Trophoblast cell (in vitro differentiated cells and primary cell): ENCODE measurements around the gene CAV1. TPM values are rescaled to one million over a fixed set of nuclear protein-coding genes. Genes with fewer than 3 reads are reported as not detected.

Experiments used
- DNase-seq, 2 donors: peaks; one replicate each; pipeline ENCODE4 v3.0.0-alpha.2; 2016
- H2AFZ ChIP-seq: 2 replicates; pipeline ENCODE4 v1.6.1; 2013; ENCODE audit warnings: low read length, moderate library complexity, mild to moderate bottlenecking; ENCODE audit not compliant: insufficient read depth, poor library complexity
- H2AK5ac ChIP-seq: 2 replicates; pipeline ENCODE4 v1.6.1; 2013; ENCODE audit warnings: mild to moderate bottlenecking, low read length
- H2BK120ac ChIP-seq: 2 replicates; pipeline ENCODE4 v1.6.1; 2013; ENCODE audit warnings: low read length, mild to moderate bottlenecking, moderate library complexity; ENCODE audit not compliant: insufficient read depth, poor library complexity
- H2BK12ac ChIP-seq: 2 replicates; pipeline ENCODE4 v1.6.1; 2013; ENCODE audit warnings: mild to moderate bottlenecking, low read length, moderate library complexity
- H2BK5ac ChIP-seq: 2 replicates; pipeline ENCODE4 v1.6.1; 2013; ENCODE audit warnings: low read length, low read depth, moderate library complexity, mild to moderate bottlenecking; ENCODE audit not compliant: poor library complexity
- H3K14ac ChIP-seq: 2 replicates; pipeline ENCODE4 v1.6.1; 2013; ENCODE audit warnings: mild to moderate bottlenecking, low read length
- H3K18ac ChIP-seq: 2 replicates; pipeline ENCODE4 v1.6.1; 2013; ENCODE audit warnings: mild to moderate bottlenecking, low read length
- H3K23ac ChIP-seq: 2 replicates; pipeline ENCODE4 v1.6.1; 2013; ENCODE audit warnings: low read length
- H3K27ac ChIP-seq: 2 replicates; pipeline ENCODE4 v1.5.1; 2013; ENCODE audit warnings: low read depth, mild to moderate bottlenecking, inconsistent platforms, low read length, moderate library complexity
- H3K27me3 ChIP-seq: 2 replicates; pipeline ENCODE4 v1.6.1; 2013; ENCODE audit warnings: inconsistent platforms, mild to moderate bottlenecking, low read length, moderate library complexity; ENCODE audit not compliant: insufficient read depth
- H3K36me3 ChIP-seq, 2 experiments: 1 replicate in 1 of 2; 2 replicates in 1 of 2; pipeline ENCODE4 v1.6.1; 2013; ENCODE audit warnings: low read length in 2 of 2, mild to moderate bottlenecking in 2 of 2, moderate library complexity in 1 of 2; ENCODE audit not compliant: insufficient read depth in 2 of 2, control insufficient read depth in 1 of 2
- H3K4ac ChIP-seq: 2 replicates; pipeline ENCODE4 v1.6.1; 2013; ENCODE audit warnings: low read depth, mild to moderate bottlenecking, low read length, moderate library complexity
- H3K4me1 ChIP-seq, 2 experiments: 1 replicate in 1 of 2; 2 replicates in 1 of 2; pipeline ENCODE4 v1.6.1; 2013; ENCODE audit warnings: low read length in 2 of 2, mild to moderate bottlenecking in 2 of 2, moderate library complexity in 1 of 2; ENCODE audit not compliant: insufficient read depth in 2 of 2, control insufficient read depth in 1 of 2
- H3K4me2 ChIP-seq: 2 replicates; pipeline ENCODE4 v1.6.1; 2013; ENCODE audit warnings: inconsistent platforms, mild to moderate bottlenecking, low read length, moderate library complexity
- H3K4me3 ChIP-seq: 2 replicates; pipeline ENCODE4 v1.5.1; 2013; ENCODE audit warnings: mild to moderate bottlenecking, low read depth, low read length, inconsistent platforms
- H3K79me1 ChIP-seq: one replicate; pipeline ENCODE4 v1.6.1; 2013; ENCODE audit warnings: low read length
- H3K79me2 ChIP-seq: 2 replicates; pipeline ENCODE4 v1.6.1; 2013; ENCODE audit warnings: low read length, mild to moderate bottlenecking; ENCODE audit not compliant: control insufficient read depth, insufficient read depth, poor library complexity
- H3K9ac ChIP-seq: 2 replicates; pipeline ENCODE4 v1.6.1; 2013; ENCODE audit warnings: mild to moderate bottlenecking, low read length
- H3K9me3 ChIP-seq: 2 replicates; pipeline ENCODE4 v1.6.1; 2013; ENCODE audit warnings: low read depth, mild to moderate bottlenecking, control low read depth, inconsistent platforms, low read length; ENCODE audit not compliant: insufficient read depth
- H4K12ac ChIP-seq: 2 replicates; pipeline ENCODE4 v1.6.1; 2013; ENCODE audit warnings: low read depth, mild to moderate bottlenecking, low read length, moderate library complexity
- H4K8ac ChIP-seq: 2 replicates; pipeline ENCODE4 v1.6.1; 2013; ENCODE audit warnings: low read depth, mild to moderate bottlenecking, low read length, moderate library complexity
- H4K91ac ChIP-seq: one replicate; pipeline ENCODE4 v1.6.1; 2013; ENCODE audit warnings: low read depth, mild to moderate bottlenecking, low read length, moderate library complexity
- WGBS: extraction: QIAGEN DNeasy Blood & Tissue Kit; methylation state at CpG from one replicate; pipeline ENCODE4 v1.1.7; 2013; ENCODE audit warnings: missing lambda C conversion rate; ENCODE audit not compliant: insufficient read length, insufficient coverage; ENCODE audit errors: extremely low coverage; 5-methylcytosine and 5-hydroxymethylcytosine counted together
- polyA plus RNA-seq: library from polyadenylated mRNA; stranded (reverse); fragments of 200-250 nt; gene quantifications from 2 replicates; pipeline ENCODE4 v1.2.3, GENCODE V29; 2013

The CAV1 gene
- polyA plus RNA-seq: 24.4 and 26.2 TPM in 2 replicates

DNA sequence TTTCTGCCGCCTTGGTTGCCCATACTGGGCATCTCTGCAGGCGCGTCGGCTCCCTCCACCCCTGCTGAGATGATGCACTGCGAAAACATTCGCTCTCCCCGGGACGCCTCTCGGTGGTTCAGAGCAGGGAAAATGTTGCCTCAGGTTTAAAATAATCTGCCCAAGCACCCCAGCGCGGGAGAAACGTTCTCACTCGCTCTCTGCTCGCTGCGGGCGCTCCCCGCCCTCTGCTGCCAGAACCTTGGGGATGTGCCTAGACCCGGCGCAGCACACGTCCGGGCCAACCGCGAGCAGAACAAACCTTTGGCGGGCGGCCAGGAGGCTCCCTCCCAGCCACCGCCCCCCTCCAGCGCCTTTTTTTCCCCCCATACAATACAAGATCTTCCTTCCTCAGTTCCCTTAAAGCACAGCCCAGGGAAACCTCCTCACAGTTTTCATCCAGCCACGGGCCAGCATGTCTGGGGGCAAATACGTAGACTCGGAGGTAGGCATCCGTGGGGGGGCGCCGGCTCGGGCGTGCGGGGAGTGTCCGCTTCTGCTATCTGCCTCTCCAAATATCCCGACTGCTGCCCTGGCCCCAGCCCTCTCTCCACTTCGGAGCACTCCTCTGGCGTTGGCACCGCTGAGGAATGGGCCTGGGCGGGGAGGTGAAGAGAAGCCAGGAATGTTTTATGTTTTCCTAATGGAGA is at the start of gene CAV1:
Gene CAV1, plus strand, starts transcription at position 428 of the 689 bp plus-strand sequence. Its CDS starts 27 bp downstream, at position 455.
- Histone ChIP-seq H3K14ac (peak within 1 kb of the TSS; percentile 18), H3K9me3 (no peaks in the 10 kb centered on the region), H3K4me1 (peaks cover 12 to 19% of the 10 kb centered on the region in 2 experiments), H2AK5ac (no peak within 1 kb of the TSS), H2BK12ac (peak within 1 kb of the TSS; percentile 7), H2AFZ (peak within 1 kb of the TSS; percentile 52), H4K8ac (peak within 1 kb of the TSS; percentile 26), H3K18ac (peak within 1 kb of the TSS; percentile 47), H3K79me1 (peaks cover 6% of the 10 kb centered on the region), H3K9ac (peak within 1 kb of the TSS; percentile 8), H3K4ac (no peak within 1 kb of the TSS), H3K4me2 (peak within 1 kb of the TSS; percentile 83), H3K79me2 (no peaks in the 10 kb centered on the region), H3K27ac (peak within 1 kb of the TSS; percentile 6), H3K4me3 (peak within 1 kb of the TSS; percentile 56), H4K12ac (no peak within 1 kb of the TSS), H2BK120ac (peak within 1 kb of the TSS; percentile 14), H3K27me3 (peaks cover 6% of the 10 kb centered on the region), H2BK5ac (no peak within 1 kb of the TSS), H3K23ac (no peak within 1 kb of the TSS), H4K91ac (peak within 1 kb of the TSS; percentile 4), H3K36me3 (no peaks in the 10 kb centered on the region)
- peak; percentile 91 to 92 for DNase-seq
- WGBS: no CpG with 5 or more reads among the region's 42 CpGs

DNA sequence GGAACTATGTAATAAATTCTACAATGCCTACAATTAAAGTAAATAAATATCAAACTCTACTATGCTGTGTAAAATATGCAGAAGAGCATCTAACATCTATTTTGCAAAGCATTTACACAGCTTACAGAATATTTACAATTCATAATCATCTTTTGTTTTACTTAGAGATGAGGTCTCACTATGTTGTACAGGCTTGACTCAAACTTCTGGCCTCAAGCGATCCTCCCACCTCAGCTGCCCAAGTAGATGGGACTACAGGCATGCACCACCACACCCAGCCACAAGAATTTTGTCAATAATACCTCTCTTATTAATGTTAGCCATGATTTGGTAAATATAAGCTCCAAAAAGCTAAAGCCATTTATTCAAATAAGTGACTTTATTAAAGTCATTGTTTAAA is 47.2 kb upstream of the CAV1 start:
- Histone ChIP-seq H3K9ac (no peak overlapping the region), H2AK5ac (no peak overlapping the region), H3K4ac (no peak overlapping the region), H3K79me2 (no peaks in the 10 kb centered on the region), H2BK120ac (no peak overlapping the region), H3K9me3 (no peaks in the 10 kb centered on the region), H3K27ac (no peak overlapping the region), H3K18ac (no peak overlapping the region), H3K4me3 (no peak overlapping the region), H2BK5ac (no peak overlapping the region), H3K27me3 (no peaks in the 10 kb centered on the region), H3K4me1 (peaks cover 0 to 4% of the 10 kb centered on the region in 2 experiments), H3K79me1 (no peaks in the 10 kb centered on the region), H3K23ac (no peak overlapping the region), H4K8ac (no peak overlapping the region), H3K36me3 (no peaks in the 10 kb centered on the region), H3K4me2 (no peak overlapping the region), H2BK12ac (no peak overlapping the region), H4K91ac (no peak overlapping the region), H2AFZ (no peak overlapping the region), H4K12ac (no peak overlapping the region), H3K14ac (no peak overlapping the region)
- DNase-seq: no peak
- no CpG with 5 or more reads among the region's 1 CpG for WGBS

DNA sequence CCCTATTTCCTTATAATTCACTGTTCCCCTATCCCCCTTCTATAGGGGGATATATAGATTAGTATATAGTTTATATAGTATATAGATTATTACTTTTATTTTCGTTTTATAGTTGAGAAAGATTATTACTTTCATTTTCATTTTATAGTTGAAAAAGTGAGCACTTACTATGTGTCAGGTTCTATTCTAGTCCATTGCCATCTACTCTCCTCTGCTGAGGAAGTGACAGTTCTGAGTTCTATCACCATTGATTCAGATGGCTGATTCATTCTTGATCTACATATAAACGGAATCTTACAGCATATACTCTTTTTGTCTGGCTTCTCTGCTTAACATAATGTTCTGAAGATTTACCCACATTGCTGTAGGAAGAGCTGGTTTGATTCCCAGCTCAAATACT is 46.0 kb upstream of the CAV1 start:
- no peak overlapping the region for H3K23ac ChIP-seq
- no peaks in the 10 kb centered on the region for H3K79me1 ChIP-seq
- no peaks in the 10 kb centered on the region for H3K9me3 ChIP-seq
- H3K4me2 ChIP-seq: no peak overlapping the region
- H2BK5ac ChIP-seq: no peak overlapping the region
- no peak overlapping the region for H3K27ac ChIP-seq
- H3K27me3 ChIP-seq: no peaks in the 10 kb centered on the region
- H3K79me2 ChIP-seq: no peaks in the 10 kb centered on the region
- H2BK120ac ChIP-seq: no peak overlapping the region
- H2AK5ac ChIP-seq: no peak overlapping the region
- no peak overlapping the region for H4K91ac ChIP-seq
- H3K14ac ChIP-seq: no peak overlapping the region
- no peak overlapping the region for H3K18ac ChIP-seq
- no peak overlapping the region for H3K4me3 ChIP-seq
- no peak overlapping the region for H3K4ac ChIP-seq
- WGBS: no CpG with 5 or more reads among the region's 2 CpGs
- no peak overlapping the region for H2BK12ac ChIP-seq
- H3K9ac ChIP-seq: no peak overlapping the region
- no peak overlapping the region for H4K8ac ChIP-seq
- no peak overlapping the region for H2AFZ ChIP-seq
- peaks cover 0 to 4% of the 10 kb centered on the region in 2 experiments for H3K4me1 ChIP-seq
- H3K36me3 ChIP-seq: no peaks in the 10 kb centered on the region
- no peak overlapping the region for H4K12ac ChIP-seq
- DNase-seq: no peak

DNA sequence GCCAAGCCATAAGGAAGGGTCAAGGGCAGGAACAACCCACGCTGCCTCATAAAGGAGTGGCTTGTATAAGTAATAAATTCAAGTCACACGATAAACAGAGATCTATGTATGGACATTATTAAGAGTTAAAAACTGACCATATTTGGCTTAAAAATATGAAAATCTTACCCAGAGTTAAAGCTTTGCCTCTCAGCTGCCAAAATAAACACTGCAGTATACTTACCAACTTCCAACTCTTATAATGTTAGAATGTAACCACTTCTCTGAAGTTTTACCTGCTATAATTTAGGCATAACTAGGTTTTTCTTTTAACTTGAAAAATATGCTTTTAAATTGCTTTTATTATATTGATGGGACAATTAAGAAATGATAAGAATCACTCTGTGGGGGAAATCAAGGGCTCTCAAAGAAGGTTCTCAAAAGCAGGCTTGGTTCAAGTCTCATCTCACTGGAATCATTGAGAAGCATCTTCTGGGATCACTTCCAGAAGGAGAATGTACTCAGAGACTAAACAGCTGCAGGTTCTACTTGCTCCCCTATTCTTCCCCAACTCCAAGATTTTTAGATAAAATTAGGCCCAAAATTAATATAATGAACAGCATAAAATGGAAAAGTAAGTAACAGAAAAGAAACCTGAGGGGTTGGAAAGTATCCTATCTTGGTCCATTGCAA is 41.4 kb upstream of the CAV1 start:
- Histone ChIP-seq H3K79me1 (no peaks in the 10 kb centered on the region), H2BK5ac (no peak overlapping the region), H3K9me3 (no peaks in the 10 kb centered on the region), H3K27me3 (no peaks in the 10 kb centered on the region), H3K36me3 (no peaks in the 10 kb centered on the region), H3K4ac (no peak overlapping the region), H2BK12ac (no peak overlapping the region), H3K9ac (no peak overlapping the region), H3K4me2 (no peak overlapping the region), H2AK5ac (no peak overlapping the region), H4K91ac (no peak overlapping the region), H3K23ac (no peak overlapping the region), H4K12ac (no peak overlapping the region), H3K27ac (no peak overlapping the region), H3K14ac (no peak overlapping the region), H4K8ac (no peak overlapping the region), H3K4me3 (no peak overlapping the region), H3K18ac (no peak overlapping the region), H2BK120ac (no peak overlapping the region), H2AFZ (no peak overlapping the region), H3K79me2 (no peaks in the 10 kb centered on the region), H3K4me1 (no peaks in the 10 kb centered on the region)
- no peak for DNase-seq
- WGBS: no CpG with 5 or more reads among the region's 2 CpGs
